ENCODE measurements around the gene SLX4IP. TPM values are rescaled to one million over a fixed set of nuclear protein-coding genes. Genes with fewer than 3 reads are reported as not detected.
A peak's percentile ranks its signal among the peaks of the same experiment; 100 is the strongest.

SLX4IP gene
- total RNA-seq, 3 donors from 2014 or later: 5.7 to 9.7 (median 7.7) TPM

DNA sequence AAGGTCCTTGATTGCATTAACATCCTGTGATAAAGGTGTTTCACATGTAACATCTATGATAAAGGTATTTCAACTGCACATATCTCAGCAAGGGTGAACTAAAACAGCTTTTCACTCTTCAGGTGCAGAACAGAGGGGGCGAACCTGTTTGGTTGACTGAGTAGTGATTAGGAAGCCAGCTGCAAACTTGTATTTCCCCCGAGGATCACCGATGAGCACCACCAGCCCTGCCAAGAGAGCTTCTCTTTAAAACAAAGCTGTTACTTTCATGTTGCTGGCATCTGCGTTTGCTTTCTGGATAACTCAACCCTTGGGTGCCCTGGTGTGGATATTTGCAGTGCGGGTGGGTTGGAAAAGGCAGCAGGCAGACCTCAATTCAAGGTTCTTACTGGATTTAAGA is 199.1 kb downstream of the SLX4IP start:
- H3K36me3 ChIP-seq (ENCODE audit: low read depth): no peaks in the 10 kb centered on the region
- ATAC-seq (no peak), DNase-seq (no peak)
- no peaks in the 10 kb centered on the region for H3K9me3 ChIP-seq
- H3K4me1 ChIP-seq (ENCODE audit: low read depth): peaks cover 18% of the 10 kb centered on the region
- intact Hi-C loops (cut with DNase I, micrococcal nuclease): no loop called here
- TF ChIP-seq, protein P1, sequence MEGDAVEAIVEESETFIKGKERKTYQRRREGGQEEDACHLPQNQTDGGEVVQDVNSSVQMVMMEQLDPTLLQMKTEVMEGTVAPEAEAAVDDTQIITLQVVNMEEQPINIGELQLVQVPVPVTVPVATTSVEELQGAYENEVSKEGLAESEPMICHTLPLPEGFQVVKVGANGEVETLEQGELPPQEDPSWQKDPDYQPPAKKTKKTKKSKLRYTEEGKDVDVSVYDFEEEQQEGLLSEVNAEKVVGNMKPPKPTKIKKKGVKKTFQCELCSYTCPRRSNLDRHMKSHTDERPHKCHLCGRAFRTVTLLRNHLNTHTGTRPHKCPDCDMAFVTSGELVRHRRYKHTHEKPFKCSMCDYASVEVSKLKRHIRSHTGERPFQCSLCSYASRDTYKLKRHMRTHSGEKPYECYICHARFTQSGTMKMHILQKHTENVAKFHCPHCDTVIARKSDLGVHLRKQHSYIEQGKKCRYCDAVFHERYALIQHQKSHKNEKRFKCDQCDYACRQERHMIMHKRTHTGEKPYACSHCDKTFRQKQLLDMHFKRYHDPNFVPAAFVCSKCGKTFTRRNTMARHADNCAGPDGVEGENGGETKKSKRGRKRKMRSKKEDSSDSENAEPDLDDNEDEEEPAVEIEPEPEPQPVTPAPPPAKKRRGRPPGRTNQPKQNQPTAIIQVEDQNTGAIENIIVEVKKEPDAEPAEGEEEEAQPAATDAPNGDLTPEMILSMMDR (IDR thresholded peaks at IDR 0.05): no peak
- no peak overlapping the region for H3K4me3 ChIP-seq

DNA sequence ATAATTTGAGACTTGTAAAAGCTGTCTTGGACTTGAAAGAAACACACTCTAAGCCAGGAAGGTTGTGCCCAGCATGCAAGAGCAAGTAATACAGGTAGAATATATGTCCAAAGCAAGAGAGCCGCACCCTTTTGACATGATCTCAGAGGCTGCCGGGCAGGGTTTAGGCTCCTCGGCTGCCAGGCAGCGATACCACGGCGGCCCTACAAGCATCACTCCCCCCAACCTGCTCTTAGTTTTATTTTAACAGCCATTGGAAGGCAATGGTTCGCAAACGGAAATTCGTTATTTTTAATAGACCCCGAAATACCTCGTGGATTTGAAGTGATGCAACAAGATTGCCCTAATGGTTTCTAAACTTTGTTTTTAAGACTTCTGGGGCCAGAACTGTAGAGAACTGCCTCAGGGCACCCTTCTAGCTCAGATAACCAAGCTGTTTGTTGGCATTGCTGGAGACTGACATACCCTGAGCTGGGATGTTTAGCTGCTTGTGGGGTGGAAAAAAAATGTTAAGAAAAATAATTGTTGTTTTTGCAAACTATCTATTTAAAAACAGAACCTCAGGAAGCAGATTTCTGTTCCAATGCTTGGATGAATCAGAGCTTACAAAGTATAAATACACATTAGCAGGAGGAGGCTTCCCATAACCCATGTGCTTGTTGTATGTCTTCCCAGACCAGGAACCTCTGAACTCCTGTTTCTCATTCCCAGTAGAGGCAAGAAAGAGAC is 199.7 kb downstream of the SLX4IP start:
- Histone ChIP-seq H3K9me3 (no peaks in the 10 kb centered on the region), H3K36me3 (ENCODE audit: low read depth) (no peaks in the 10 kb centered on the region), H3K4me3 (no peak overlapping the region), H3K4me1 (ENCODE audit: low read depth) (peaks cover 18% of the 10 kb centered on the region)
- DNase-seq (no peak), ATAC-seq (peak; percentile 25)
- intact Hi-C loops (cut with DNase I, micrococcal nuclease): no loop called here
- TF ChIP-seq, protein P1 (IDR thresholded peaks at IDR 0.05): no peak

DNA sequence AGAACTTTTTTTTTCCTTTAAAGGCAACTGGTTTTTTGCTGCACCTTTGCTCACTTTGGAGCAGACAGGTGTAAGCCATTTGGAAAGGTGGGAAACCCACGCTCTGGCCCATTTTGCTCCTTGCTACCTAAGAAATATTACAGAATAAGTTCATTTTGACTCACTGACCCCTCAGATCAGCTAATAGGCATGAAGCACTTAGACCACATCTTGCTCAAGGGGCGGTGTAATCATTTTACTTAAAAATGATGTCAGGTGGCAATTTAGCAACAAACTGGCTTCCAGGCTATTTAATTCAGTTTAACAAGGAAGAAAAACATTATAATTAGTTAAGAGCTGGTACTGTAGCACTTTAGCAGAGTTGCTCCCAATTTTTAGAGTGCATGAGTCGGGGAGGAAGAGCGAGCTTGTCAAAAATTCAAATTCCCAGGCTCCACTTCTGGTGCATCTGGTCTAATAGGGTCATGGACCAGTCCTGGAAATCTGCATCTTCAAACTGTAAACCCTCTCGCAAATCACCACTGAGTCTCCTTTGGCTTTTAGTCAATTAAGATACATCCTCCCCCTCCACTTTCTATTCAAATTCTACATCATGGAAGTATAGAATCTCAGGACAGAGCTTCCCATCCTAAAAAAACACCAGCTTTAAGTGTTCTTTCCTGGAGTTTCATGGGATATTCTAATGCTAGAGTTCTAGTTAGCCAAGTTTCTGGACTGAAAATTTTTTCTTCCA is 200.5 kb downstream of the SLX4IP start:
- intact Hi-C loops (cut with DNase I, micrococcal nuclease): no loop called here

DNA sequence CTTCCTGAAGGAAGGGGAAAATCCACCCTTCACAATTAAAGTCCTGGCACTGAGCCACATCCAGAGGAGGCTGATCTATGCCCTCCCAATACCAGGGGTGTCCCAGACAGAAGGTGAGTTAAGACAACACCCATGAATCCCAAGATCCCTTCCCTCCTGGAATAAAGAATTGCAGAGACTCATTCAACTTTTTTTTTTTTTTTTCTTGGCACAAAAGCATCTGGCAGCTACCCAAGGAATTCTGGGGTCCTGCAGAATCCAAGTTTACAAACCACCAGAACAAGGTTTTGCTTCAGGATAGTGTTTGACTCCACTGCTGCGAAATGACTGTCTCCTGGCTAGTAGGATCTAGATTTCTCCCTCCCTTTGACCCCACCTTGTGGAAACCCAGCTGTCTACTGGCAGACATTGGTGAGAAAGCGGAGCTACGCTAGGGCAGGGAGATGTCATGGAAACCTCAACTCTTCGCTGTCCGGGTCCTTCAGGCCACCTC is 201.3 kb downstream of the SLX4IP start:
- ATAC-seq (peak; percentile 35), DNase-seq (no peak)
- H3K4me3 ChIP-seq: no peak overlapping the region
- intact Hi-C loops (cut with DNase I, micrococcal nuclease): no loop called here
- H3K9me3 ChIP-seq: no peaks in the 10 kb centered on the region
- H3K4me1 ChIP-seq (ENCODE audit: low read depth): peaks cover 18% of the 10 kb centered on the region
- no peaks in the 10 kb centered on the region for H3K36me3 ChIP-seq (ENCODE audit: low read depth)
- TF ChIP-seq, protein P1 (IDR thresholded peaks at IDR 0.05): no peak

More for the DNA sequence above, 200.5 kb downstream of the SLX4IP start:
- peaks cover 18% of the 10 kb centered on the region for H3K4me1 ChIP-seq (ENCODE audit: low read depth)
- no peaks in the 10 kb centered on the region for H3K36me3 ChIP-seq (ENCODE audit: low read depth)
- TF ChIP-seq, protein P1 (IDR thresholded peaks at IDR 0.05): no peak
- no peak overlapping the region for H3K4me3 ChIP-seq
- no peak for ATAC-seq
- H3K9me3 ChIP-seq: no peaks in the 10 kb centered on the region
- DNase-seq: no peak

DNA sequence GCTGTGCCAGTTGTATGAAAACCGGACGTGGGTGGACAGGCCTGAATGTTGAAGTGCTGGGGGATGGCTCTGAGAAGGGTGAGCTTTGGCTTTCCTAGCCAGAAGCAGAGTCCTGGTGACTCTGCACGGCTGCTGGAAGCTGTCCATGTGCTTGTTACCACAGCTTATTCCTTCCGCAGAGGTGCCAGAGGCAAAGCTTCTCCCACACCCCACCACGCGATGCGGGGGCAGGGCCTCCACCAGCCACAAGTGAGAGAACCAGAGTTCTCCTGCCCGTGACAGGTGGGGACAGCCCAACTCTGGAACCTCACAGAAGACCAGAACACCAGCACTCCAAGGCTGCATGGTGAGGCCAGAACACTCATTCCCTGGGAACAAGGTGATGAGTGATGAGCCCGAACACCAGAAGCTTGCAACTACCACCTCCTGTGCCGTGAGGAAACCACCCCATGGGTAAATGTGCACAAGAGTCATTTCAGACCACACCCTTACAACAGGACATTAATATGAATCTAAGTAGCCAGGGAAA is 202.0 kb downstream of the SLX4IP start:
- peak; percentile 45 for ATAC-seq
- no peak for DNase-seq
- Histone ChIP-seq H3K4me3 (no peak overlapping the region), H3K4me1 (ENCODE audit: low read depth) (peaks cover 18% of the 10 kb centered on the region), H3K36me3 (ENCODE audit: low read depth) (no peaks in the 10 kb centered on the region), H3K9me3 (no peaks in the 10 kb centered on the region)
- TF ChIP-seq, protein P1 (IDR thresholded peaks at IDR 0.05): no peak
- intact Hi-C loops (cut with DNase I, micrococcal nuclease): no loop called here

All from mucosa of descending colon (tissue), 3 donors.